Activated T-helper 17 cell treated with anti-CD3 and anti-CD28 coated beads, Interleukin-2, amount 50 U/mL, for 72 hours (primary cell): ENCODE results near the gene PRSS36. TPM values are rescaled to one million over a fixed set of nuclear protein-coding genes. Genes with fewer than 3 reads are reported as not detected.

Source experiments
- ATAC-seq: fragments of 150-1000 bp; cut with Tn5 transposase; replicated peaks from 2 replicates; pipeline ENCODE4 v1.10.0; 2021; ENCODE audit warnings: mild to moderate bottlenecking, moderate library complexity
- H3K27ac Mint-ChIP-seq: one replicate; pipeline ENCODE4 v1.8.0; 2022; ENCODE audit warnings: mixed read lengths
- H3K27me3 Mint-ChIP-seq: one replicate; pipeline ENCODE4 v1.8.0; 2022; ENCODE audit warnings: mixed read lengths
- H3K36me3 Mint-ChIP-seq: one replicate; pipeline ENCODE4 v1.8.0; 2022; ENCODE audit warnings: low read depth, mild to moderate bottlenecking, mixed read lengths
- H3K4me1 Mint-ChIP-seq: one replicate; pipeline ENCODE4 v1.8.0; 2022; ENCODE audit warnings: mixed read lengths
- H3K4me3 Mint-ChIP-seq: one replicate; pipeline ENCODE4 v1.8.0; 2022; ENCODE audit warnings: mild to moderate bottlenecking, mixed read lengths
- H3K9me3 Mint-ChIP-seq: one replicate; pipeline ENCODE4 v1.8.0; 2022; ENCODE audit warnings: mixed read lengths
- total RNA-seq, 2 donors: library from RNA; stranded (reverse); gene quantifications; one replicate each; pipeline ENCODE4 v1.2.3, GENCODE V29; 2022

Gene PRSS36
- total RNA-seq, 2 donors from 2014 or later = 1.1 TPM

- H3K27me3 Mint-ChIP-seq = no peaks in the 10 kb centered on the region
- H3K27ac Mint-ChIP-seq = no peak overlapping the region
- no peak overlapping the region for H3K4me3 Mint-ChIP-seq
- H3K9me3 Mint-ChIP-seq = no peaks in the 10 kb centered on the region
- no peak for ATAC-seq
- H3K36me3 Mint-ChIP-seq = peaks cover 32% of the 10 kb centered on the region
- peaks cover 7% of the 10 kb centered on the region for H3K4me1 Mint-ChIP-seq
Observed at GRCh38 chr16:31130336-31130891, 19.5 kb downstream of the PRSS36 start.

GRCh38 chr16:31129568-31130335 is 20.1 kb downstream of the PRSS36 start:
- ATAC-seq = no peak
- H3K36me3 Mint-ChIP-seq = peaks cover 32% of the 10 kb centered on the region
- no peak overlapping the region for H3K27ac Mint-ChIP-seq

GRCh38 chr16:31128711-31129567 is 20.9 kb downstream of the PRSS36 start:
- H3K27me3 Mint-ChIP-seq = no peaks in the 10 kb centered on the region
- no peak overlapping the region for H3K27ac Mint-ChIP-seq
- H3K4me3 Mint-ChIP-seq = no peak overlapping the region
- no peaks in the 10 kb centered on the region for H3K9me3 Mint-ChIP-seq
- ATAC-seq = no peak
- peaks cover 7% of the 10 kb centered on the region for H3K4me1 Mint-ChIP-seq
- peaks cover 36% of the 10 kb centered on the region for H3K36me3 Mint-ChIP-seq

More at GRCh38 chr16:31129568-31130335, 20.1 kb downstream of the PRSS36 start:
- Mint-ChIP-seq H3K4me3 (no peak overlapping the region), H3K4me1 (peaks cover 7% of the 10 kb centered on the region), H3K27me3 (no peaks in the 10 kb centered on the region), H3K9me3 (no peaks in the 10 kb centered on the region)

- Mint-ChIP-seq H3K36me3 (peaks cover 47% of the 10 kb centered on the region), H3K27ac (no peak overlapping the region), H3K4me1 (peaks cover 7% of the 10 kb centered on the region), H3K9me3 (no peaks in the 10 kb centered on the region), H3K4me3 (no peak overlapping the region), H3K27me3 (no peaks in the 10 kb centered on the region)
- no peak for ATAC-seq
Observed at GRCh38 chr16:31127182-31127581, 22.7 kb downstream of the PRSS36 start.

GRCh38 chr16:31125844-31126243 is 24.0 kb downstream of the PRSS36 start:
- peaks cover 54% of the 10 kb centered on the region for H3K36me3 Mint-ChIP-seq
- no peak overlapping the region for H3K4me3 Mint-ChIP-seq
- H3K9me3 Mint-ChIP-seq = no peaks in the 10 kb centered on the region
- H3K27me3 Mint-ChIP-seq = no peaks in the 10 kb centered on the region
- H3K4me1 Mint-ChIP-seq = peaks cover 7% of the 10 kb centered on the region
- ATAC-seq = no peak
- peak overlapping the region; percentile 54 for H3K27ac Mint-ChIP-seq

GRCh38 chr16:31120129-31120528 is 29.7 kb downstream of the PRSS36 start:
- Mint-ChIP-seq H3K27me3 (no peaks in the 10 kb centered on the region), H3K36me3 (peaks cover 61% of the 10 kb centered on the region), H3K4me1 (peaks cover 10% of the 10 kb centered on the region), H3K4me3 (no peak overlapping the region), H3K9me3 (no peaks in the 10 kb centered on the region), H3K27ac (no peak overlapping the region)
- ATAC-seq = no peak

- Mint-ChIP-seq H3K4me1 (peaks cover 10% of the 10 kb centered on the region), H3K36me3 (peaks cover 52% of the 10 kb centered on the region), H3K4me3 (peak overlapping the region; percentile 86), H3K27me3 (no peaks in the 10 kb centered on the region), H3K27ac (peak overlapping the region; percentile 89), H3K9me3 (no peaks in the 10 kb centered on the region)
- ATAC-seq = no peak
Observed at GRCh38 chr16:31118223-31119155, 31.4 kb downstream of the PRSS36 start.

- H3K9me3 Mint-ChIP-seq = no peaks in the 10 kb centered on the region
- H3K27ac Mint-ChIP-seq = peak within 1 kb of the TSS; percentile 89
- H3K4me3 Mint-ChIP-seq = peak within 1 kb of the TSS; percentile 86
- H3K4me1 Mint-ChIP-seq = peaks cover 10% of the 10 kb centered on the region
- H3K36me3 Mint-ChIP-seq = peaks cover 52% of the 10 kb centered on the region
- peak; percentile 95 for ATAC-seq
- no peaks in the 10 kb centered on the region for H3K27me3 Mint-ChIP-seq
Observed at GRCh38 chr16:31117384-31118222, 32.3 kb downstream of the PRSS36 start, which contains the start of gene KAT8. Gene KAT8, plus strand, starts transcription at chr16:31117664. Its CDS starts 18 bp downstream, at chr16:31117682.

- Mint-ChIP-seq H3K4me3 (no peak overlapping the region), H3K27me3 (no peaks in the 10 kb centered on the region), H3K27ac (no peak overlapping the region), H3K4me1 (peaks cover 17% of the 10 kb centered on the region), H3K36me3 (peaks cover 52% of the 10 kb centered on the region), H3K9me3 (no peaks in the 10 kb centered on the region)
- no peak for ATAC-seq
Observed at GRCh38 chr16:31114468-31114867, 35.4 kb downstream of the PRSS36 start.

- H3K27me3 Mint-ChIP-seq = no peaks in the 10 kb centered on the region
- no peak overlapping the region for H3K4me3 Mint-ChIP-seq
- ATAC-seq = no peak
- H3K4me1 Mint-ChIP-seq = peaks cover 15% of the 10 kb centered on the region
- H3K36me3 Mint-ChIP-seq = peaks cover 45% of the 10 kb centered on the region
- H3K27ac Mint-ChIP-seq = no peak overlapping the region
- H3K9me3 Mint-ChIP-seq = no peaks in the 10 kb centered on the region
Observed at GRCh38 chr16:31113121-31114120, 36.4 kb downstream of the PRSS36 start.

GRCh38 chr16:31112711-31113110 is 37.2 kb downstream of the PRSS36 start:
- Mint-ChIP-seq H3K36me3 (peaks cover 43% of the 10 kb centered on the region), H3K4me1 (peaks cover 12% of the 10 kb centered on the region), H3K4me3 (no peak overlapping the region), H3K9me3 (no peaks in the 10 kb centered on the region), H3K27me3 (no peaks in the 10 kb centered on the region), H3K27ac (no peak overlapping the region)
- ATAC-seq = no peak

GRCh38 chr16:31111881-31112466 is 37.9 kb downstream of the PRSS36 start:
- Mint-ChIP-seq H3K9me3 (no peaks in the 10 kb centered on the region), H3K4me1 (peaks cover 13% of the 10 kb centered on the region), H3K36me3 (peaks cover 44% of the 10 kb centered on the region), H3K27ac (no peak overlapping the region), H3K4me3 (no peak overlapping the region), H3K27me3 (no peaks in the 10 kb centered on the region)
- no peak for ATAC-seq
